Type B pancreatic cell (in vitro differentiated cells): ENCODE results near the gene MYH10. TPM values are rescaled to one million over a fixed set of nuclear protein-coding genes. Genes with fewer than 3 reads are reported as not detected.
A peak's percentile ranks its signal among the peaks of the same experiment; 100 is the strongest.

Source experiments
- DNase-seq: peaks from one replicate; pipeline ENCODE4 v3.0.0; 2021; ENCODE audit warnings: mixed read lengths; ENCODE audit not compliant: unreplicated experiment; ENCODE audit errors: extremely low spot score
- H3K27ac Mint-ChIP-seq: 2 replicates; pipeline ENCODE4 v1.8.0; 2021; ENCODE audit warnings: mild to moderate bottlenecking, mixed read lengths
- H3K27me3 Mint-ChIP-seq: 2 replicates; pipeline ENCODE4 v1.8.0; 2021; ENCODE audit warnings: mixed read lengths
- H3K36me3 Mint-ChIP-seq: 2 replicates; pipeline ENCODE4 v1.8.0; 2021; ENCODE audit warnings: mixed read lengths
- H3K4me1 Mint-ChIP-seq: one replicate; pipeline ENCODE4 v1.8.0; 2021; ENCODE audit warnings: mixed read lengths; ENCODE audit not compliant: unreplicated experiment
- H3K4me3 Mint-ChIP-seq: 2 replicates; pipeline ENCODE4 v1.8.0; 2021; ENCODE audit warnings: mild to moderate bottlenecking, mixed read lengths
- H3K9me3 Mint-ChIP-seq: 2 replicates; pipeline ENCODE4 v1.8.0; 2021; ENCODE audit warnings: mixed read lengths
- total RNA-seq: library from RNA; stranded (reverse); gene quantifications from 2 replicates; pipeline ENCODE4 v1.2.1, GENCODE V29; 2021; ENCODE audit warnings: low replicate concordance
- TF ChIP-seq, protein P1 (sequence below): fragments of 200-600 bp; sonication (generic); conservative IDR thresholded peaks from 2 replicates; pipeline ENCODE4 v1.5.0; 2021; ENCODE audit warnings: antibody characterized with exemption, mild to moderate bottlenecking

Gene MYH10
- total RNA-seq, 1 donor from 2014 or later = 254 TPM

DNA sequence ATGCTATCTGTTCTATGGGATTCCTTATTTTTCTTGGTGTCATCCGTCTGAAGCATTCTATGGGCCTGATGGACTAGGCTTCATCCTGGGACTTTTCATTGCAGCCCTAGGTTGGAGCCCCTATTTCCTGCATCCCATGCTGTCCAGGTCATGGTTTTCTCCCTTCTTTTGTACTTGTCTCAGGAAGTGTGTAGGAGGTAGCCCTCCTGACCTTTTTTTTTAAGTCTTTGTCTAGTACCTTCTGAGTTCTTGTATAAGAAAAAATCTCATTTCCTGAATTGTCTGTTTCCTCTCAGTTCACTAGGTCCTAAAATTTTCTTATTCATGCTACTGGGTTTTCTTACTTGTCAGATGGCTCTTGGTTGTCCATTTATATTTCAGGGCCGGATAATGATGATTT lies 188.8 kb downstream of the MYH10 start:
- TF ChIP-seq, protein P1, sequence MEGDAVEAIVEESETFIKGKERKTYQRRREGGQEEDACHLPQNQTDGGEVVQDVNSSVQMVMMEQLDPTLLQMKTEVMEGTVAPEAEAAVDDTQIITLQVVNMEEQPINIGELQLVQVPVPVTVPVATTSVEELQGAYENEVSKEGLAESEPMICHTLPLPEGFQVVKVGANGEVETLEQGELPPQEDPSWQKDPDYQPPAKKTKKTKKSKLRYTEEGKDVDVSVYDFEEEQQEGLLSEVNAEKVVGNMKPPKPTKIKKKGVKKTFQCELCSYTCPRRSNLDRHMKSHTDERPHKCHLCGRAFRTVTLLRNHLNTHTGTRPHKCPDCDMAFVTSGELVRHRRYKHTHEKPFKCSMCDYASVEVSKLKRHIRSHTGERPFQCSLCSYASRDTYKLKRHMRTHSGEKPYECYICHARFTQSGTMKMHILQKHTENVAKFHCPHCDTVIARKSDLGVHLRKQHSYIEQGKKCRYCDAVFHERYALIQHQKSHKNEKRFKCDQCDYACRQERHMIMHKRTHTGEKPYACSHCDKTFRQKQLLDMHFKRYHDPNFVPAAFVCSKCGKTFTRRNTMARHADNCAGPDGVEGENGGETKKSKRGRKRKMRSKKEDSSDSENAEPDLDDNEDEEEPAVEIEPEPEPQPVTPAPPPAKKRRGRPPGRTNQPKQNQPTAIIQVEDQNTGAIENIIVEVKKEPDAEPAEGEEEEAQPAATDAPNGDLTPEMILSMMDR = no peak
- DNase-seq = no peak
- peaks cover 23% of the 10 kb centered on the region for H3K36me3 Mint-ChIP-seq
- no peak overlapping the region for H3K4me3 Mint-ChIP-seq
- H3K27ac Mint-ChIP-seq = peak overlapping the region; percentile 49
- H3K4me1 Mint-ChIP-seq = peaks cover 25% of the 10 kb centered on the region
- H3K9me3 Mint-ChIP-seq = no peaks in the 10 kb centered on the region
- H3K27me3 Mint-ChIP-seq = no peaks in the 10 kb centered on the region

DNA sequence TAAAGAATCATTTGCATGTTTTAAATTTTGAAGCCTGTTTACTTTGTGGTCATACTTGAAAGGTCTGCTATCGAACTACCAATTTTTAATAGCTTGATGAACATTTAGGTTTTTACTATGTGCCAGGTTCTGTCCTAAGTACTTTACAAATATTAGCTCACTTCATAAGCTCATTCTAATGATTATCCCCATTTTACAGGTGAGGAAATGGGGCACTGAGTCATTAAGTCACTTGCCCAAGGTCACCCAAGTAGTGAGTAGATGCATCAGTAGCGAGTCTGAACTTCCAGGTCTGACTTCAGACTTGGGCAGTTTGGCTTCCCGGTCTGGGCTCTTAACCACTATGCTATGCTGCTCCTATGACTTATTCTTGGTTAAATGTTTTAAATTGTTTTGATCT lies 190.8 kb downstream of the MYH10 start:
- DNase-seq = no peak
- Mint-ChIP-seq H3K4me1 (peaks cover 26% of the 10 kb centered on the region), H3K27ac (peak overlapping the region; percentile 13), H3K27me3 (no peaks in the 10 kb centered on the region), H3K4me3 (peak overlapping the region; percentile 6), H3K9me3 (no peaks in the 10 kb centered on the region), H3K36me3 (peaks cover 15% of the 10 kb centered on the region)
- TF ChIP-seq, protein P1 = no peak

DNA sequence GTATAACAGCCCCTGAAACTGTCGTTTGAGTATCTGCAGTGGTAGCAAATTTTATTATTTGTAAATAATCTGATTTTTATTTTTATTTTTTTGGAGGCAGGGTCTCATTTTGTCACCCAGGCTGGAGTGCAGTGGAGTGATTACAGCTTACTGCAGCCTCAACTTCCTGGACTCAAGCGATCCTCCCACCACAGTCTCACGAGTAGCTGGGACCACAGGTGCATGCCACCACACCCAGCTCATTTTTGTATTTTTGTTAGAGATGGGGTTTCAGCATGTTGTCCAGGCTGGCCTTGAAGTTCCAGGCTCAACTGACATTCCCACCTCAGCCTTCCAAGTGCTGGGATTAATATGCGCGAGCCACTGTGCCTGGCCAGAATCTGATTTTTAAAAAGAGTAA lies 192.1 kb downstream of the MYH10 start:
- H3K9me3 Mint-ChIP-seq = no peaks in the 10 kb centered on the region
- peaks cover 11% of the 10 kb centered on the region for H3K36me3 Mint-ChIP-seq
- peaks cover 26% of the 10 kb centered on the region for H3K4me1 Mint-ChIP-seq
- TF ChIP-seq, protein P1 = no peak
- no peak for DNase-seq
- H3K27ac Mint-ChIP-seq = peak overlapping the region; percentile 69
- H3K27me3 Mint-ChIP-seq = no peaks in the 10 kb centered on the region
- H3K4me3 Mint-ChIP-seq = no peak overlapping the region

DNA sequence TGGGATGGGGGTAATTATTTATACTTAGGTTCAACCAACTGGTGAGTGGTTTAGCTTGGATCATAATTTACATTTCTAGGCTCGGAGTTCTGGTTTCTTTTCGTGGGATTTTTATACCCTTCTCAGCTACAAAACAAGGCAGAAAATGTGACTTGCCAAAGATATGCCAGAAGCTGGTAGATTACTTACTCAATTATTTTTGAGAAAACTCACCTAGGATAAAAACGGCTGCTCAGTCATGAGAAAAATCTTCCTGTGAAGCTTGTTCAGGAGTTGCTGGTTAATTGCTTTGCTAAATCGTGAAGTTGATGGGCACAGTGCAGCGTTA lies 193.7 kb downstream of the MYH10 start:
- Mint-ChIP-seq H3K4me1 (peaks cover 22% of the 10 kb centered on the region), H3K27me3 (no peaks in the 10 kb centered on the region), H3K27ac (peak overlapping the region; percentile 98), H3K9me3 (no peaks in the 10 kb centered on the region), H3K36me3 (peaks cover 11% of the 10 kb centered on the region), H3K4me3 (peak overlapping the region; percentile 92)
- no peak for DNase-seq
- TF ChIP-seq, protein P1 = no peak

DNA sequence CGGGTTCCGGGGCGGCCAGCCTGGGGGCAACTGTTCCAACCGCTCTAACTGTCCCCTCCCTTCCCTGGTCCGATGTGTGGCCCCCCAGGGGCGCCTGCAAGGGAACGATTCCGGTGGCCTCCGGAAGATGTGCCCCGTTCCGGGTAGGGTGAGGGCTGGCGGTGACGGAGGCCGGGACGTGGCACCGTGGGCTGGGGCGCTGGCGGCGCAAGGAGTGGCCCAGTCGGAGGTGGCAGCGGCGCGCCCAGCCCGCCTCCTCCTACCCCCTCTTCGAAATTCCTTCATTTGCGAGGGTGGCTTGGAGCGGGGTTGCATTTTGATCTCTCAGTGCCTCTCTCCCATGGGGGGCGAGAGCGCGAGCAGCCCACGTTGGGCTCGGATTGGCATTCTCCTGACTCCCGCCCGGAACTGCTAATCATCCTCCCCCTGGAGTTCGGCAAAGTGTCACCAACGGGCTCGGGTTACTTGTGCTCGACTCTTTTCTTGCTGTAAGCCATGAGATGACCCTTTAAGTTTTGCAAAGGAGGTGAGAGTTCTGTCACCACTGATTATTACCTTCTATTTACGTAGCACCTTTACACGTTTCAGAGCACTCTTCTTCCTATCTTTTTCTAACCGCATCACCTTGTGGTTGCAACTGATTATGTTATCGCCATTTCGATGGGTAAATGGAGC lies 194.2 kb downstream of the MYH10 start:
- TF ChIP-seq, protein P1 = peak; percentile 16
- Mint-ChIP-seq H3K4me3 (peak overlapping the region; percentile 92), H3K27ac (peak overlapping the region; percentile 98), H3K27me3 (no peaks in the 10 kb centered on the region), H3K9me3 (no peaks in the 10 kb centered on the region), H3K36me3 (peaks cover 11% of the 10 kb centered on the region), H3K4me1 (peaks cover 18% of the 10 kb centered on the region)
- peak; percentile 75 for DNase-seq
